Stimulated activated CD8-positive, alpha-beta memory T cell treated with anti-CD3 and anti-CD28 coated beads, Interleukin-2, amount 100 ng/mL, for 1 hour (primary cell): ENCODE results near the gene RDH12.
"Not testable (repeated sequence)": the region's sequence is repeated elsewhere in the genome, so short reads cannot be mapped to it uniquely, and the experiment has no call there.

Source experiments
- DNase-seq, 2 donors: peaks; one replicate each; pipeline ENCODE4 v3.0.0-alpha.2; 2020; ENCODE audit warnings: low read depth in 2 of 2

The RDH12 gene

GRCh38 chr14:67701492-67701891, at the start of gene RDH12:
Gene RDH12 (plus strand): TSS chr14:67701886. CDS start chr14:67722643, 20,757 bp downstream.
- DNase-seq, result not testable (repeated sequence)

GRCh38 chr14:67652189-67652588, 49.5 kb upstream of the RDH12 start:
- no peak for DNase-seq

GRCh38 chr14:67653651-67654280, 47.9 kb upstream of the RDH12 start:
- DNase-seq, result no peak

- DNase-seq, result no peak
These were observed 38.1 kb upstream of the RDH12 start for GRCh38 chr14:67663633-67664032.

- DNase-seq, result no peak
These were observed 35.8 kb upstream of the RDH12 start for GRCh38 chr14:67665868-67666267.

GRCh38 chr14:67666750-67667449, 34.8 kb upstream of the RDH12 start:
- DNase-seq, result no peak

GRCh38 chr14:67668559-67668958, 33.1 kb upstream of the RDH12 start:
- DNase-seq, result peak in 1 of 2 donors; percentile 3

- no peak for DNase-seq
These were observed 28.2 kb upstream of the RDH12 start for GRCh38 chr14:67673451-67673850.

- peak; percentile 4 to 30 for DNase-seq
These were observed 27.6 kb upstream of the RDH12 start for GRCh38 chr14:67674139-67674479.

GRCh38 chr14:67674480-67675218, 27.0 kb upstream of the RDH12 start, which contains the start of gene VTI1B:
Gene VTI1B (minus strand): TSS chr14:67674632. CDS start chr14:67674489, 143 bp downstream.
- peak; percentile 53 to 59 for DNase-seq

GRCh38 chr14:67675219-67675582, 26.5 kb upstream of the RDH12 start:
- no peak for DNase-seq

GRCh38 chr14:67679006-67679405, 22.7 kb upstream of the RDH12 start:
- no peak for DNase-seq

GRCh38 chr14:67680121-67680602, 21.5 kb upstream of the RDH12 start:
- DNase-seq, result no peak

- no peak for DNase-seq
These were observed 20.7 kb upstream of the RDH12 start for GRCh38 chr14:67680941-67681340.

- DNase-seq, result no peak
These were observed 17.8 kb upstream of the RDH12 start for GRCh38 chr14:67683842-67684241.

GRCh38 chr14:67690011-67690410, 11.7 kb upstream of the RDH12 start:
- DNase-seq, result no peak

GRCh38 chr14:67694791-67695393, 6.8 kb upstream of the RDH12 start:
- DNase-seq, result peak; percentile 24 to 45

- peak; percentile 53 to 64 for DNase-seq
These were observed 6.2 kb upstream of the RDH12 start, which contains the start of gene RDH11 for GRCh38 chr14:67695394-67695949. Gene RDH11 (minus strand): TSS chr14:67695764. CDS start chr14:67695703, 61 bp downstream.

- no peak for DNase-seq
These were observed 4.7 kb upstream of the RDH12 start for GRCh38 chr14:67697006-67697405.

GRCh38 chr14:67698179-67698578, 3.5 kb upstream of the RDH12 start:
- DNase-seq, result no peak

GRCh38 chr14:67703997-67704396, 2.3 kb downstream of the RDH12 start:
- DNase-seq, result no peak
